GM18526 (cell line): ENCODE results near the gene BICDL1.

ENCODE experiments used
- POLR2A ChIP-seq: IDR thresholded peaks from 3 replicates; pipeline ENCODE4 v1.6.1; 2011; ENCODE audit not compliant: insufficient read length; ENCODE audit errors: extremely low read depth

The BICDL1 gene

GRCh38 chr12:120085920-120086645, 97.0 kb downstream of the BICDL1 start:
- no peak for TF ChIP-seq POLR2A

- TF ChIP-seq POLR2A, result peak; percentile 30
Observed at GRCh38 chr12:120086801-120087621, 98.0 kb downstream of the BICDL1 start.

GRCh38 chr12:120089105-120089504, 100.1 kb downstream of the BICDL1 start:
- TF ChIP-seq POLR2A, result no peak

- TF ChIP-seq POLR2A, result no peak
Observed at GRCh38 chr12:120089796-120090195, 100.8 kb downstream of the BICDL1 start.

GRCh38 chr12:120090206-120090605, 101.2 kb downstream of the BICDL1 start:
- no peak for TF ChIP-seq POLR2A

GRCh38 chr12:120090626-120091295, 101.7 kb downstream of the BICDL1 start:
- TF ChIP-seq POLR2A, result no peak

- TF ChIP-seq POLR2A, result no peak
Observed at GRCh38 chr12:120091371-120092090, 102.5 kb downstream of the BICDL1 start.

GRCh38 chr12:120092551-120093335, 103.7 kb downstream of the BICDL1 start:
- no peak for TF ChIP-seq POLR2A

- TF ChIP-seq POLR2A, result no peak
Observed at GRCh38 chr12:120093336-120093591, 104.2 kb downstream of the BICDL1 start.

- TF ChIP-seq POLR2A, result no peak
Observed at GRCh38 chr12:120093592-120094355, 104.7 kb downstream of the BICDL1 start.

- TF ChIP-seq POLR2A, result no peak
Observed at GRCh38 chr12:120094485-120094884, 105.4 kb downstream of the BICDL1 start.

- no peak for TF ChIP-seq POLR2A
Observed at GRCh38 chr12:120095331-120095730, 106.3 kb downstream of the BICDL1 start.

GRCh38 chr12:120095736-120096135, 106.7 kb downstream of the BICDL1 start:
- no peak for TF ChIP-seq POLR2A

GRCh38 chr12:120096671-120097202, 107.7 kb downstream of the BICDL1 start:
- no peak for TF ChIP-seq POLR2A
